ENCODE measurements around the gene MARCHF2.

- TF ChIP-seq CTCF (IDR thresholded peaks at IDR 0.05; ENCODE audit: low read depth, low read length, poor library complexity, severe bottlenecking) (no peak), EZH2phosphoT487 (IDR thresholded peaks at IDR 0.05; ENCODE audit: borderline replicate concordance, low read length) (no peak)
These were observed 73.6 kb downstream of the MARCHF2 start for GRCh38 chr19:8486661-8487136.
